Calu3 (cell line): ENCODE measurements around the gene RXFP1. TPM values are rescaled to one million over a fixed set of nuclear protein-coding genes. Genes with fewer than 3 reads are reported as not detected.

Source experiments
- BruUV-seq: library from RNA; stranded (reverse); fragments of 400-500 nt; replicated peaks from 2 replicates; lab custom pipeline; 2021; lab: Mats Ljungman, UMichigan
- CTCF ChIA-PET: fragments of 300-600 bp; sonication (Branson Sonifier 250); formaldehyde crosslinking; loops from one replicate; lab custom pipeline; 2022; ENCODE audit warnings: antibody characterized with exemption; lab: Charles Lee
- DNase-seq: peaks from one replicate; pipeline ENCODE4 v3.0.0; 2022
- H3K27ac Mint-ChIP-seq: one replicate; pipeline ENCODE4 v1.8.0; 2022; ENCODE audit warnings: mixed read lengths; ENCODE audit not compliant: unreplicated experiment
- H3K27me3 Mint-ChIP-seq: one replicate; pipeline ENCODE4 v1.8.0; 2022; ENCODE audit warnings: mixed read lengths; ENCODE audit not compliant: unreplicated experiment
- H3K36me3 Mint-ChIP-seq: one replicate; pipeline ENCODE4 v1.8.0; 2022; ENCODE audit warnings: mild to moderate bottlenecking, moderate library complexity, mixed read lengths; ENCODE audit not compliant: insufficient read depth, unreplicated experiment
- H3K4me1 Mint-ChIP-seq: one replicate; pipeline ENCODE4 v1.8.0; 2022; ENCODE audit warnings: mild to moderate bottlenecking, low read depth, mixed read lengths; ENCODE audit not compliant: unreplicated experiment
- H3K4me3 Mint-ChIP-seq: one replicate; pipeline ENCODE4 v1.8.0; 2022; ENCODE audit warnings: mild to moderate bottlenecking, low read depth, moderate library complexity, mixed read lengths; ENCODE audit not compliant: unreplicated experiment
- H3K9me3 Mint-ChIP-seq: one replicate; pipeline ENCODE4 v1.8.0; 2022; ENCODE audit warnings: low read depth, mixed read lengths; ENCODE audit not compliant: unreplicated experiment
- CTCF ChIP-seq: fragments of 200-600 bp; IDR thresholded peaks from one replicate; pipeline ENCODE4 v1.8.0; 2022; ENCODE audit warnings: antibody characterized with exemption; ENCODE audit not compliant: unreplicated experiment
- intact Hi-C: fragments of 100-400 bp; cut with micrococcal nuclease; formaldehyde crosslinking; loops from one replicate; pipeline ENCODE4 v1.10.0; 2022; ENCODE audit not compliant: unreplicated experiment
- total RNA-seq: library from RNA; stranded (reverse); gene quantifications from 2 replicates; pipeline ENCODE4 v1.2.3, GENCODE V29; 2022

The RXFP1 gene
- total RNA-seq, 1 experiment from 2014 or later, result not detected

GRCh38 chr4:158676076-158676475 is 154.4 kb downstream of the RXFP1 start:
- Mint-ChIP-seq H3K9me3 (no peaks in the 10 kb centered on the region), H3K27ac (no peak overlapping the region), H3K4me3 (no peak overlapping the region), H3K4me1 (no peaks in the 10 kb centered on the region), H3K27me3 (no peaks in the 10 kb centered on the region), H3K36me3 (peaks cover 18% of the 10 kb centered on the region)
- DNase-seq, result no peak
- intact Hi-C loops, result no loop called here
- BruUV-seq, result no TSS peak
- no peak for TF ChIP-seq CTCF
- CTCF ChIA-PET, result interaction anchor here (0.6 kb wide), 1 partner anchor 923 kb away, joined by 3 read pairs; no protein-coding TSS in a partner anchor

GRCh38 chr4:158678767-158679166 is 157.1 kb downstream of the RXFP1 start:
- intact Hi-C loops, result no loop called here
- Mint-ChIP-seq H3K4me1 (no peaks in the 10 kb centered on the region), H3K9me3 (no peaks in the 10 kb centered on the region), H3K27ac (no peak overlapping the region), H3K4me3 (no peak overlapping the region), H3K27me3 (no peaks in the 10 kb centered on the region), H3K36me3 (no peaks in the 10 kb centered on the region)
- no peak for DNase-seq
- CTCF ChIA-PET, result interaction anchor here (0.7 kb wide), 1 partner anchor 33 kb away, joined by 4 read pairs; no protein-coding TSS in a partner anchor
- BruUV-seq, result no TSS peak
- TF ChIP-seq CTCF, result no peak

GRCh38 chr4:158681629-158682028 is 159.9 kb downstream of the RXFP1 start:
- Mint-ChIP-seq H3K27me3 (no peaks in the 10 kb centered on the region), H3K36me3 (no peaks in the 10 kb centered on the region), H3K4me3 (no peak overlapping the region), H3K9me3 (no peaks in the 10 kb centered on the region), H3K4me1 (no peaks in the 10 kb centered on the region), H3K27ac (no peak overlapping the region)
- intact Hi-C loops, result no loop called here
- CTCF ChIA-PET, result no interaction called here
- no peak for DNase-seq
- BruUV-seq, result no TSS peak
- TF ChIP-seq CTCF, result no peak

- BruUV-seq, result no TSS peak
- DNase-seq, result no peak
- H3K4me3 Mint-ChIP-seq, result no peak overlapping the region
- intact Hi-C loops, result no loop called here
- no peaks in the 10 kb centered on the region for H3K9me3 Mint-ChIP-seq
- H3K27me3 Mint-ChIP-seq, result no peaks in the 10 kb centered on the region
- H3K27ac Mint-ChIP-seq, result no peak overlapping the region
- TF ChIP-seq CTCF, result no peak
- no peaks in the 10 kb centered on the region for H3K36me3 Mint-ChIP-seq
- CTCF ChIA-PET, result no interaction called here
- H3K4me1 Mint-ChIP-seq, result no peaks in the 10 kb centered on the region
Measured at GRCh38 chr4:158682066-158682465, 160.4 kb downstream of the RXFP1 start.
